HG03565 (cell line): ENCODE measurements around the gene TBC1D4.

ENCODE experiments used
- ATAC-seq: cut with Tn5 transposase; IDR thresholded peaks from one replicate; pipeline ENCODE4 v1.9.1; 2021; ENCODE audit warnings: mild to moderate bottlenecking, moderate library complexity; ENCODE audit not compliant: unreplicated experiment

Gene TBC1D4

GRCh38 chr13:75486146-75487062 lies 4.4 kb upstream of the TBC1D4 start:
- ATAC-seq, result no peak

DNA sequence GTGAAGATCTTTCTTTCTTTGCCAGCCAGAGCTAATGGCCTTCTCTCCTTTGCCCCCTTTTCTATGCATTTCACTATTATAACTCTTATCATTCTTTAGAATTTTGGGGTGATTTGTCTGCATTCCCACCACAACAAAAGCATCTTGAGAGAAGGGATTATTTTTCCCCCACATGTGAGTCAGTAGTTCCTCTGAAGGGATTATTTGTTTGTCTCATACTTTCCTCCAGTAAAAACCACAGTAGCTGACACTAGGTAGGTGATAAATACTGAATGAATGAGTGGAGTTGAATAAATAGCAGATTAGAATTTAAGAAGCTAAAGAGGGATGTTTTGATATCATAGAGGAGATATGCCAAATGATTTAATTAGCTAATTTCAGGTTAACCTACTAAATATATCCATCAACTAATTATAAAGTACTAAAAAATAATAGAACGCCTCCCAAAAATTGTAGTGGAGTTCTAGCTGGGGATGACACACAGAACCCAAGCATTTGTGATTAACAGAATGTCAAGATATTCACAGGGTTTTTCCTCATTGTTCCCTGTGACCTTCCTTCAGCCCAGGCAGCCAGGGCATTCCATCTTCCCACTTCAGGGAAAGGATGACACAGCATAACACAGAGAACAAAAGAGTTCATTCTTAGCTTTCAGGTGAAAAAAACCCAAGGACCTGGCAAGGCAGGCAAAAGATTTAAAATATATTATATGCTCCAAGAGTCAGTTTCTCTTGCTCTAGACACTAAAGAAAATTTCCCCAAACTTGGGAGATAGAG lies 3.5 kb upstream of the TBC1D4 start:
- no peak for ATAC-seq

GRCh38 chr13:75482820-75483079 lies 781 bp upstream of the TBC1D4 start:
- no peak for ATAC-seq

DNA sequence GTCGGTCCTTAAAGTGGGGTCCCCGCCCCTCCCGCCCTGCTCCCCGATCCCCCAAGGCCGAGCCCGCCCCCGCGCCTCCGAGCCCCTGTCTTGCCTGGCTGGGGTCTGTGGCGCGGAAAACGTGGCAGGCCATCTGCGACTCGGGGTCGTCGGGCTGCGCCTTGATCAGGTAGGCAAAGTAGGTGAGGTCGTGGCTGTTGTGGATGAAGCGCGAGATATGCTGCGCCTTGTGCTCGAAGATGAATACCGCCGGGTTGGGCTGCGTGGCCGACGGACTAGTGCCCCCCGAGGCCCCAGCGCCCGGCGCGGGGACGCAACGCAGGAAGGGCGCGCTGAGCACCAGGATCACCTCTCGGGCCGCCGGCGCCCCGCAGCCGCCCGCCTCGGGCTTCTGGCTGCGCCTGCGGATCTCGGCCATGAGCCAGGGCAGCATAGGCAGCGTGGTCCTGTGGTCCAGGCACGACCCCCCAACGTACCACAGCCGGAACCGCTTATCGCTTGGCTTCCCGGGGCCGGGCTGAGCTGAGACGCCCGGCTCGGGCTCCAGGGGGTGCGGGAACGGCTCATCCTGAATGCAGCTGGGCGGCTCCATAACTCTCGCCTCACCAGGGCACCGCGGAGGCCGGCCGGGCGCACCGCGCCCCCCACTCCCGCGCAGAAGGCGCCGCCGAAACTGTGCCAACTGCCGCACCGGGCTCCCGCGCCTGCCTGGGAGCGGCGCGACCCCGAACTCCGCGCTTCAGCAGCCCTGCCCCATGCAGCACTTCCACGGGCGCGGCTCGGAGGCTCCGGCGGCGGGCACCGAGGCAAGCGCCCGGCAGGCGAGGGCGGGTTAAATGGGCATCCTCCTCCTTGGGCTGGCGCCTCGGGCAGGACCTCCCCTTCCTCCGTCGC lies 546 bp downstream of the TBC1D4 start:
- ATAC-seq, result peak; percentile 18

DNA sequence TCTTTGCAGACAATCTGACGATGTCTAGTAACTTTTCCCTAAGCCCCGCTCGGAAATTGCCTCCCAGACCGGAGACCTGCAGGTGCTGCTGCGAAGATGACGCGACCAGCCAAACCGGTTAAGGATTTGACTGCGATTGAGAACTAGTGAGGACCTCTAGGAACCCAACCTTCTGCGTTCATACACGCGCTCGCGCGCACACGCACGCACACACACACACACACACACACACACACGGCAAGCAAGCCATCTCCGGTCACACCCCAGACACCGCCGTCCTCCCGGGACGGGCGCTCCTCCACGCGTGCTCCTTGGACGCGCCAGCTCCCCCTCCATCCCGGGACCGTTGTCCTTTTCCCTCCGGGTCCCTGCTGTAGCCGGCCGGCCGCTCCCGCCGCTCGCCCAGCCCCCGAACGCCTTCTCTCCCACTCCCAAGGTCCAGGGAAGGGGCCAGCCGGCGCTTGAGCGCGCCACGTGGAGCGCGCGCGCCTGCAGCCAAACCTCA lies 1.2 kb downstream of the TBC1D4 start:
- ATAC-seq, result no peak

DNA sequence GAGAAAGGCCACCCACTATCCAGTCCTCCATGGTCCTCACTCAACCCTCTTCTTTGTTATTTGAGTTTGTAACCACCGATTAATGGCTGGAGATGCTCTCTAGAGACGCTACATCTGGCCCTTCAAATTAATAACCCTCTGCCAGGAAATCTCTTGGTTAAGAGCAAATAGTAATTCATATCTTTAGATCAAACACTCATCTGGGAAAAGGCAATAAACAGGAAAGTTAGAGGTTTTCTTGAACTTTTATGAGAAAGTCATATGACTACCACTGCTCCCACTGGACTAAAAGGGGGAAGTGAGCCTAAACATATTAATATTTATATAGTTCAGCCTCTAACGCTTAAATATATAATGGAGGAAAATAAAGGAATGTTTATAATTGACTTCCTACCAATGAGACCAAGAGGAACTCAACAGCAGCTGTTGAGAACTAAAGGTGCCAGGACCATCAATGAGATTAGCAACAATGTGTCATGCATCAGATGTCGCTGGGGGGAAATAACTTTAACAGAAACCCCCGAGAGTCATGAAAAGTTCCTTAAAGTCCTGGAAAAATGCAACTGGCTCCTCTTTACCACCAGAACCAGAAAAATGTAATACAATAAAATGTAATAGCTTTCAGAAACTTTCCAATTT lies 2.7 kb downstream of the TBC1D4 start:
- no peak for ATAC-seq

DNA sequence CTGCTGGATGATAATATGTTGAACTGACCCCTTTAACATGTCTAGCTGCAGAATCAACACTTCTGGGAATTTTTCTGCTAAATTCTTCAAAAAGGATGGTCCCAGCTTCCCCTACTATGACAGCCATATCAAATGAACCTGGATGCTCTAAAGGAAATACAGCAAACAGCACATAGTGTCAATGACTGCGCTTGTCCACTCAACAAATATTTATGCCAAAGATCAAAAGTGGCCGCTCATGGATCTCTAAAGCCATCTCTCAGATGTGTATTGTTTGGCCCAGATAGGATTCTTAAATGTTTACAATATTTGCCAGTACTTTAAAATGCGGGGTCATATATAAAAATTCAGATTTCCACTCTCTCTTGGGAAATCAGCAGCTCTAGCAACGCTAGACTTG lies 3.3 kb downstream of the TBC1D4 start:
- no peak for ATAC-seq

GRCh38 chr13:75474956-75475355 lies 7.0 kb downstream of the TBC1D4 start:
- ATAC-seq, result no peak

DNA sequence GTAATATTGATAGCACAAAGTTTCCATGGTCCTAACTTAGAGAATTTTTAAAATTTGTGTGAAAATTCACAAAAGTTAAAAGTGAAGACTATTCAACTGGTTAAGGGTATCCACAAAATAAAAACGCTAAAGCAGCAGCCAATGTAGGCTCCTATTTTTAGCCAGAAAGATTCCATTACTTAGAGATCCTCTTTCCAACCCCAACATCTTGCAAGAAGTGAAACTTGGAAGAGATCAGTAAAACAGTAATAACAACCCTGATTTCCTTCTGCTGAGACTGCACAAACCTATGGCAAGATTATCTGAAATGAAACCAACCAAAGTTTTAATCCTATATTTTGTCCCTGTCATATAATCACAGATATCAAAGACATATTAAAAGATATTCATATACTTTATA lies 8.5 kb downstream of the TBC1D4 start:
- no peak for ATAC-seq

GRCh38 chr13:75470676-75471075 lies 11.3 kb downstream of the TBC1D4 start:
- no peak for ATAC-seq

GRCh38 chr13:75469047-75469446 lies 12.9 kb downstream of the TBC1D4 start:
- no peak for ATAC-seq

GRCh38 chr13:75468602-75469001 lies 13.4 kb downstream of the TBC1D4 start:
- no peak for ATAC-seq

DNA sequence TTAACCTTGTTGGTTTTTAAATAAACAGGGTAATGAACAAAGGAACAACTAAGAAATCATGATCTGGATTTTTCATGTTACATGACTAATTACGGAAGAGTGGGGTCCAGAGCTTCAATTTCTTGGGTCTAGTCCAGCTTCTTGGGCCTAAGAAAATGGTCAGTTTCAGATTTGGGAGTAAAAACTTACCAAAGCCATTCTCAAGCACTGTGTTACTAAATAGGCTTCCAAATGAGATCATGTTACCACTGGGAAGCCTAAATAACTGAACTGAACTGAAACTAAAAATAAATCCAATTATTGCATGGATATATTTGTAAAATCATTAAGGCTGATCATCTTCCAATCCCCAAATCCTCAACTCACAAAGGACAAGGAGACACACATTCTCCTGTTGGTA lies 13.9 kb downstream of the TBC1D4 start:
- ATAC-seq, result no peak

DNA sequence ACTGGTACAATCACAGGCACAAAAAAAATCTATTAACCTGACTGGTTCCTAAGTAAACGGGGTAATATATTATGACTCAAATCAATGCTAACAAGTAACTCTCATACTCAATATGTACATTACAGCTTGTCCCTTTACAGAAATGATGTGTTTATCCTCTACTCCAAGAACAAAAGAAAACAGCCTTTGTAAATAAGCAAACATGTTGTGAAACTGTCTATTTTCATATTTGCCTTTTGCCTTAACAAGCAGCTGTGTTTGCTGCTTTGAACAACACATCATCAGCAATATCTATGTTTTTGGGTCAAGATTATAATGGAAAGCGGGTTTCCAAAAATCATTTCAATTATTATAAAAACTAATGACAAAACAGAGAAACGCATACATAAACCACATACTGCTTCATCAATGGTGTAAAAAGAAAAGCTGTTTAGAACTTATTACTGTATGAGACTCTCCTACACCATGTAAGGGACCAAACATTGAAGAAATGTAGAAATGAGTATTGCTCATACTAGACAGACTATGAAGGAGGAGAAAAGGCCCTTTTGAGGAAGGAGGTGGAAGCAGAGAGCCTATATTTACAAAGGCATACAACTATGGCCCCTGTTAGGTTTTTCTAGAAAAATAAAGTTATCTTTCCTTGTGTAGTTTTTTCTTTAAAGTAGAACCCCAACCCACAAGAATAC lies 14.8 kb downstream of the TBC1D4 start:
- no peak for ATAC-seq

DNA sequence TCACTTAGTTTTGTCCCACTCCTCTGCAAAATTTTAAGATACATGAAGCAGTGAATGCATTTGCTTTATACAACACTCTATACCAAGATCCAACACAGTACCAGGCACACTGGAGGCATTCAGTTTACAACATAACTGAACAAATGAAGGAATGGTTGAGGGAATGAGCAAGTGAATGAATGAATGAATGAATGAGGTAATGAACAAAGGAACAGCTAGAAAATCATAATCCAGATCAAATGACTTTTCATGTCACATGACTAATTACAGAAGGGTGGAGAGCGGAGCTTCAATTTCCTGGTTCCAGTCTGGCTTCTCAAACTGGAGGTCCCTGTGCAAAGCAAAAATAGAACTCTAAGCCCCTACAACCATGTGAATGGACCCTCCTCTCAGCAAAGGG lies 16.7 kb downstream of the TBC1D4 start:
- no peak for ATAC-seq

DNA sequence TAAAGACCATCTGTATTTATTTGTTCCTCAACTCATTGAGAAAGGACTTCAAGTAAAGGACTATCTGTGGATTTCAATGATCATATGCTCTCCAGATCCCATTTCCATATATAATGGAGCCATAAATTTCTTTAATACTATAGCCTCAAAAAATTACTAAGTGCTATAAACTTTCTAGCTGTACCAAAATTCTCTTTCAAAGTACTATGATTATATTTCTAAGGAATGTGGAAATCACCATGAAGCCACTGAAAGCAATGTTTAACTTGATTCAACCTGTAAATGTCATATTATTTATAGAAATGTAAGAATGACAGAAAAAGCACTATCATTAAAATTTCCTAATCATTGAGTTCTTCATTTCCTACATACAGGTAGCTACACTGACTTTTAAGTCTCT lies 20.7 kb downstream of the TBC1D4 start:
- no peak for ATAC-seq

- ATAC-seq, result no peak
These were observed 21.3 kb downstream of the TBC1D4 start for GRCh38 chr13:75460644-75461043.

GRCh38 chr13:75458696-75459422 lies 23.1 kb downstream of the TBC1D4 start:
- peak; percentile 98 for ATAC-seq

DNA sequence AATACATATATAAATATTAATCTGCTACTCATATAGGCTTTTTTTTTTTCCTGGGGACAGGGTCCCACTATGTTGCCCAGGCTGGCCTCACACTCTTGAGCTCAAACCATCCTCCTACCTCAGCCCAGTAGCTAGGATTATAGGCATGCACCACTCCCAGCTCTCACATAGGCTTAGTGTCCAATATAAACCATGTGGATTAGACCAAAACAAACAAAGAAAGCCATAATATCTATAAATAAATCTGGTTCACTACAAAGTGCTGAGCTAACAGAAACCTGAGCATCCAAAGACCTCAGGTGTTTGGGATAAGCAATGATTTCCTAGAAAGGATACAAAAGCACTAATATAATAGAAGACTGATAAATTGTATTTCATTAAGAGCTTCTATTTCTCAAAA lies 26.0 kb downstream of the TBC1D4 start:
- ATAC-seq, result no peak
